Dendritic cell treated with granulocyte-macrophage colony-stimulating factor and Interleukin-4, amounts not matched to agents 40 ng/mL and 50 ng/mL, for 4 days (primary cell): ENCODE results near the gene MLH1.

Experiments used
- H3K27ac Mint-ChIP-seq: one replicate; pipeline ENCODE4 v1.8.0; 2022; ENCODE audit warnings: mild to moderate bottlenecking, mixed read lengths
- H3K27me3 Mint-ChIP-seq: one replicate; pipeline ENCODE4 v1.8.0; 2022; ENCODE audit warnings: mild to moderate bottlenecking, mixed read lengths
- H3K36me3 Mint-ChIP-seq: one replicate; pipeline ENCODE4 v1.8.0; 2022; ENCODE audit warnings: low read depth, mixed read lengths
- H3K4me1 Mint-ChIP-seq: one replicate; pipeline ENCODE4 v1.8.0; 2022; ENCODE audit warnings: low read depth, mixed read lengths
- H3K4me3 Mint-ChIP-seq: one replicate; pipeline ENCODE4 v1.8.0; 2022; ENCODE audit warnings: mild to moderate bottlenecking, moderate library complexity, mixed read lengths
- H3K9me3 Mint-ChIP-seq: one replicate; pipeline ENCODE4 v1.8.0; 2022; ENCODE audit warnings: mixed read lengths
- intact Hi-C: fragments of 100-400 bp; cut with micrococcal nuclease; formaldehyde crosslinking; loops from one replicate; pipeline ENCODE4 v1.15.0; 2022

The MLH1 gene

GRCh38 chr3:37064747-37065146, 71.4 kb downstream of the MLH1 start:
- Mint-ChIP-seq H3K36me3 (peaks cover 90% of the 10 kb centered on the region), H3K4me3 (no peak overlapping the region), H3K9me3 (no peaks in the 10 kb centered on the region), H3K27ac (no peak overlapping the region), H3K4me1 (peaks cover 6% of the 10 kb centered on the region), H3K27me3 (no peaks in the 10 kb centered on the region)
- intact Hi-C loops: no loop called here

GRCh38 chr3:37067577-37067976, 74.3 kb downstream of the MLH1 start:
- no peak overlapping the region for H3K4me3 Mint-ChIP-seq
- no peak overlapping the region for H3K27ac Mint-ChIP-seq
- intact Hi-C loops: no loop called here
- peaks cover 85% of the 10 kb centered on the region for H3K36me3 Mint-ChIP-seq
- H3K9me3 Mint-ChIP-seq: no peaks in the 10 kb centered on the region
- no peaks in the 10 kb centered on the region for H3K27me3 Mint-ChIP-seq
- no peaks in the 10 kb centered on the region for H3K4me1 Mint-ChIP-seq

- no peaks in the 10 kb centered on the region for H3K4me1 Mint-ChIP-seq
- no peaks in the 10 kb centered on the region for H3K27me3 Mint-ChIP-seq
- peaks cover 85% of the 10 kb centered on the region for H3K36me3 Mint-ChIP-seq
- H3K9me3 Mint-ChIP-seq: no peaks in the 10 kb centered on the region
- no peak overlapping the region for H3K4me3 Mint-ChIP-seq
- intact Hi-C loops: no loop called here
- no peak overlapping the region for H3K27ac Mint-ChIP-seq
Observed at GRCh38 chr3:37068031-37068430, 74.7 kb downstream of the MLH1 start.

DNA sequence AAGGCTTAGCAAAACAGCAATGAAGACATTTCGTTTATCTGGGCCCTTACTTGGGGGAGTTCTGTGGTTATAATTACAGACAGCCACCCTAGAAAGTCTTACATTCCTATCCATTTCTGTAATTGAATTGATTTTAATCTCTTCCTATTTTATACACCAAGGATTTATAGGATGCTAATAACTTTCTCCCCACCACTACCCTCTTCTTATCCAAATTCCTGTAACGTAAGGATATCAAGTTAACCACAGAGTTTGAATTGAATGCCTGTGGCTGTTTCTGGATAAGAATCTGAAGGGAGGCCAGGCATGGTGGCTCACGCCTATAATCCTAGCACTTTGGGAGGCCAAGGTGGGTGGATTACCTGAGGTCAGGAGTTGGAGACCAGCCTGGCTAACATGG, 78.6 kb downstream of the MLH1 start:
- Mint-ChIP-seq H3K4me1 (no peaks in the 10 kb centered on the region), H3K36me3 (peaks cover 80% of the 10 kb centered on the region), H3K27ac (no peak overlapping the region), H3K27me3 (no peaks in the 10 kb centered on the region), H3K9me3 (no peaks in the 10 kb centered on the region), H3K4me3 (no peak overlapping the region)
- intact Hi-C loops: no loop called here

GRCh38 chr3:37072892-37073291, 79.6 kb downstream of the MLH1 start:
- intact Hi-C loops: no loop called here
- Mint-ChIP-seq H3K9me3 (no peaks in the 10 kb centered on the region), H3K27me3 (no peaks in the 10 kb centered on the region), H3K4me3 (no peak overlapping the region), H3K36me3 (peaks cover 78% of the 10 kb centered on the region), H3K27ac (no peak overlapping the region), H3K4me1 (no peaks in the 10 kb centered on the region)

GRCh38 chr3:37074178-37074577, 80.9 kb downstream of the MLH1 start:
- H3K4me3 Mint-ChIP-seq: no peak overlapping the region
- H3K27me3 Mint-ChIP-seq: no peaks in the 10 kb centered on the region
- peaks cover 76% of the 10 kb centered on the region for H3K36me3 Mint-ChIP-seq
- no peaks in the 10 kb centered on the region for H3K4me1 Mint-ChIP-seq
- intact Hi-C loops: no loop called here
- H3K27ac Mint-ChIP-seq: no peak overlapping the region
- no peaks in the 10 kb centered on the region for H3K9me3 Mint-ChIP-seq

- intact Hi-C loops: no loop called here
- H3K36me3 Mint-ChIP-seq: peaks cover 80% of the 10 kb centered on the region
- no peak overlapping the region for H3K27ac Mint-ChIP-seq
- no peak overlapping the region for H3K4me3 Mint-ChIP-seq
- H3K4me1 Mint-ChIP-seq: no peaks in the 10 kb centered on the region
- no peaks in the 10 kb centered on the region for H3K27me3 Mint-ChIP-seq
- no peaks in the 10 kb centered on the region for H3K9me3 Mint-ChIP-seq
Observed at GRCh38 chr3:37075955-37076354, 82.6 kb downstream of the MLH1 start.

- H3K27ac Mint-ChIP-seq: no peak overlapping the region
- H3K27me3 Mint-ChIP-seq: no peaks in the 10 kb centered on the region
- intact Hi-C loops: loop anchor here (10.0 kb wide), 1 partner anchor 122 kb away; no protein-coding TSS in a partner anchor
- no peak overlapping the region for H3K4me3 Mint-ChIP-seq
- H3K9me3 Mint-ChIP-seq: no peaks in the 10 kb centered on the region
- H3K36me3 Mint-ChIP-seq: peaks cover 77% of the 10 kb centered on the region
- peaks cover 5% of the 10 kb centered on the region for H3K4me1 Mint-ChIP-seq
Observed at GRCh38 chr3:37082317-37082716, 89.0 kb downstream of the MLH1 start.

- H3K27ac Mint-ChIP-seq: no peak overlapping the region
- no peaks in the 10 kb centered on the region for H3K9me3 Mint-ChIP-seq
- intact Hi-C loops: loop anchor here (10.0 kb wide), 1 partner anchor 118 kb away; no protein-coding TSS in a partner anchor
- H3K36me3 Mint-ChIP-seq: peaks cover 79% of the 10 kb centered on the region
- no peak overlapping the region for H3K4me3 Mint-ChIP-seq
- H3K27me3 Mint-ChIP-seq: no peaks in the 10 kb centered on the region
- H3K4me1 Mint-ChIP-seq: peaks cover 5% of the 10 kb centered on the region
Observed at GRCh38 chr3:37086918-37087317, 93.6 kb downstream of the MLH1 start.

- intact Hi-C loops: loop anchor here (10.0 kb wide), 1 partner anchor 117 kb away; no protein-coding TSS in a partner anchor
- Mint-ChIP-seq H3K36me3 (peaks cover 76% of the 10 kb centered on the region), H3K27ac (no peak overlapping the region), H3K27me3 (no peaks in the 10 kb centered on the region), H3K9me3 (no peaks in the 10 kb centered on the region), H3K4me3 (no peak overlapping the region), H3K4me1 (peaks cover 5% of the 10 kb centered on the region)
Observed at GRCh38 chr3:37087870-37088269, 94.6 kb downstream of the MLH1 start.

- Mint-ChIP-seq H3K27ac (no peak overlapping the region), H3K27me3 (no peaks in the 10 kb centered on the region), H3K36me3 (peaks cover 54% of the 10 kb centered on the region), H3K9me3 (no peaks in the 10 kb centered on the region), H3K4me1 (no peaks in the 10 kb centered on the region), H3K4me3 (no peak overlapping the region)
- intact Hi-C loops: no loop called here
Observed at GRCh38 chr3:37092484-37092883, 99.2 kb downstream of the MLH1 start.

DNA sequence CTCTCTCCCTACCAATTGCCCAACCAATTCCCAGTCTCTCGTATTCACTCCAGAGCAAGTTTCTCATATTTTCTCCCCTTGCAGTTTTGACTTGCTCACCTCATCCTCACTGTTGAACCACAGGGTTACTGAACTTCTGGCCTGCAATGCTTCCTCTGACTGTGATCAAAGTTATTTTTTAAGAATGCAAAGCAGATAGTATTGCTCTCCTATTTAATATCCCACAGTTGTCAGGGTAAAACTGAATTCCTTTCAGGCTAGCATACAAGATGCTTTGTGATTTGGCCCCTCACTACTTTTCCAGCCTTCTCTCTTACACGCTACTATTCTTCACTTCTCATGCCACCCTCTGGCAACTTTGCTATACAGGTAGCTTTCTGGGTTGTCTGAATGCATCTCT, 100.2 kb downstream of the MLH1 start:
- Mint-ChIP-seq H3K27ac (no peak overlapping the region), H3K4me1 (no peaks in the 10 kb centered on the region), H3K9me3 (no peaks in the 10 kb centered on the region), H3K27me3 (no peaks in the 10 kb centered on the region), H3K4me3 (no peak overlapping the region), H3K36me3 (peaks cover 44% of the 10 kb centered on the region)
- intact Hi-C loops: no loop called here

GRCh38 chr3:37094636-37095035, 101.3 kb downstream of the MLH1 start:
- Mint-ChIP-seq H3K4me3 (no peak overlapping the region), H3K9me3 (no peaks in the 10 kb centered on the region), H3K27ac (no peak overlapping the region), H3K4me1 (no peaks in the 10 kb centered on the region), H3K36me3 (peaks cover 41% of the 10 kb centered on the region), H3K27me3 (no peaks in the 10 kb centered on the region)
- intact Hi-C loops: no loop called here

GRCh38 chr3:37096288-37096687, 103.0 kb downstream of the MLH1 start:
- Mint-ChIP-seq H3K36me3 (peaks cover 27% of the 10 kb centered on the region), H3K4me3 (no peak overlapping the region), H3K27me3 (no peaks in the 10 kb centered on the region), H3K9me3 (no peaks in the 10 kb centered on the region), H3K4me1 (no peaks in the 10 kb centered on the region), H3K27ac (no peak overlapping the region)
- intact Hi-C loops: no loop called here

DNA sequence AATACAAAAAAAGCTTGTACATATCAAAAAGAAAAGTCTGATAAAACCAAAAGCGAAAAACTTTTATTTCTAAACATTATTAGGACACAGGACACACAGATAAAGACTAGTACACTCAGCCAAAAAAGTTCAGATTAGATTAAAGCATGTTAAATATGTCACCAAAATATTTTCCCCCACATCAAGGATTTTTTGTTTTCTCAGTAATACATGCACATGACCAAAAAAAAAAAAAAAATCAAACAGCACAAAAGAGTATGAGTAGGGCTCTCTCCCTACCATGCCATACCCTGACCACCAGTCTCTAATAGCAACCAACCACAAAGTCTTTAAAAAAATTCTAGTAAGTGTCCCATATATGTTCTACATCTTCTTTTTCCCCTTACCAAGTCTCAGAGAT, 103.7 kb downstream of the MLH1 start:
- no peaks in the 10 kb centered on the region for H3K27me3 Mint-ChIP-seq
- no peak overlapping the region for H3K27ac Mint-ChIP-seq
- no peaks in the 10 kb centered on the region for H3K9me3 Mint-ChIP-seq
- no peak overlapping the region for H3K4me3 Mint-ChIP-seq
- no peaks in the 10 kb centered on the region for H3K4me1 Mint-ChIP-seq
- H3K36me3 Mint-ChIP-seq: peaks cover 28% of the 10 kb centered on the region
- intact Hi-C loops: no loop called here
